ENCODE data around the gene ITPA. TPM values are rescaled to one million over a fixed set of nuclear protein-coding genes. Genes with fewer than 3 reads are reported as not detected.

ITPA gene
- total RNA-seq, 3 donors from 2014 or later, result 35.2 to 43.6 (median 39.1) TPM

- Histone ChIP-seq H3K4me1 (no peaks in the 10 kb centered on the region), H3K4me3 (no peak overlapping the region), H3K36me3 (no peaks in the 10 kb centered on the region), H3K9me3 (no peaks in the 10 kb centered on the region), H3K27ac (no peak overlapping the region), H3K27me3 (no peaks in the 10 kb centered on the region)
- DNase-seq (ENCODE audit: low spot score in 2 of 2), result no peak
- TF ChIP-seq, protein P1, sequence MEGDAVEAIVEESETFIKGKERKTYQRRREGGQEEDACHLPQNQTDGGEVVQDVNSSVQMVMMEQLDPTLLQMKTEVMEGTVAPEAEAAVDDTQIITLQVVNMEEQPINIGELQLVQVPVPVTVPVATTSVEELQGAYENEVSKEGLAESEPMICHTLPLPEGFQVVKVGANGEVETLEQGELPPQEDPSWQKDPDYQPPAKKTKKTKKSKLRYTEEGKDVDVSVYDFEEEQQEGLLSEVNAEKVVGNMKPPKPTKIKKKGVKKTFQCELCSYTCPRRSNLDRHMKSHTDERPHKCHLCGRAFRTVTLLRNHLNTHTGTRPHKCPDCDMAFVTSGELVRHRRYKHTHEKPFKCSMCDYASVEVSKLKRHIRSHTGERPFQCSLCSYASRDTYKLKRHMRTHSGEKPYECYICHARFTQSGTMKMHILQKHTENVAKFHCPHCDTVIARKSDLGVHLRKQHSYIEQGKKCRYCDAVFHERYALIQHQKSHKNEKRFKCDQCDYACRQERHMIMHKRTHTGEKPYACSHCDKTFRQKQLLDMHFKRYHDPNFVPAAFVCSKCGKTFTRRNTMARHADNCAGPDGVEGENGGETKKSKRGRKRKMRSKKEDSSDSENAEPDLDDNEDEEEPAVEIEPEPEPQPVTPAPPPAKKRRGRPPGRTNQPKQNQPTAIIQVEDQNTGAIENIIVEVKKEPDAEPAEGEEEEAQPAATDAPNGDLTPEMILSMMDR (IDR thresholded peaks at IDR 0.05), result no peak
- TF ChIP-seq POLR2A (IDR thresholded peaks at IDR 0.05) (no peak), POLR2AphosphoS5 (IDR thresholded peaks at IDR 0.05) (no peak)
- intact Hi-C loops (cut with DNase I; ENCODE audit: low total_unique reads), result no loop called here
These were observed 18.8 kb downstream of the ITPA start for GRCh38 chr20:3227936-3228749.

DNA sequence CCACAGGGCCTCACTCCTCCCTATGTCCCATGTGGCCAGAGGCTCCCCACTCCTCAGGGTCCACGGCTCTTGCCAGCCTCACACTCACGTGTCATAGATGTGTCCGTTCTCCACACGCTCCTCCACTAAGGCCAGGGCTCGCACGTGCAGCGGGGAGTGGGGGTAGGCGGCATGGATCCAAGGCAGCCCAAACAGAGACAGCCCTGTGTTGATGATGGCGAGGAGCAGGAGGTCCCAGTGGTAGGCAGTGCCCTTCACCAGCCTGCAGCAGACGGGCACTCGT is 19.4 kb downstream of the ITPA start:
- Histone ChIP-seq H3K4me3 (no peak overlapping the region), H3K27ac (no peak overlapping the region), H3K9me3 (no peaks in the 10 kb centered on the region), H3K4me1 (no peaks in the 10 kb centered on the region), H3K27me3 (no peaks in the 10 kb centered on the region), H3K36me3 (no peaks in the 10 kb centered on the region)
- TF ChIP-seq POLR2AphosphoS5 (IDR thresholded peaks at IDR 0.05) (no peak), POLR2A (IDR thresholded peaks at IDR 0.05) (no peak)
- TF ChIP-seq, protein P1 (IDR thresholded peaks at IDR 0.05), result no peak
- DNase-seq (ENCODE audit: low spot score in 2 of 2), result no peak
- intact Hi-C loops (cut with DNase I; ENCODE audit: low total_unique reads), result no loop called here

GRCh38 chr20:3229158-3229557 is 19.9 kb downstream of the ITPA start:
- Histone ChIP-seq H3K4me3 (no peak overlapping the region), H3K4me1 (no peaks in the 10 kb centered on the region), H3K36me3 (no peaks in the 10 kb centered on the region), H3K27ac (no peak overlapping the region), H3K9me3 (no peaks in the 10 kb centered on the region), H3K27me3 (no peaks in the 10 kb centered on the region)
- DNase-seq (ENCODE audit: low spot score in 2 of 2), result no peak
- intact Hi-C loops (cut with DNase I; ENCODE audit: low total_unique reads), result no loop called here
- TF ChIP-seq, protein P1 (IDR thresholded peaks at IDR 0.05), result no peak
- no peak for TF ChIP-seq POLR2AphosphoS5 (IDR thresholded peaks at IDR 0.05)
- no peak for TF ChIP-seq POLR2A (IDR thresholded peaks at IDR 0.05)

- H3K4me3 ChIP-seq, result no peak overlapping the region
- TF ChIP-seq, protein P1 (IDR thresholded peaks at IDR 0.05), result no peak
- TF ChIP-seq POLR2AphosphoS5 (IDR thresholded peaks at IDR 0.05) (no peak), POLR2A (IDR thresholded peaks at IDR 0.05) (no peak)
- DNase-seq (ENCODE audit: low spot score in 2 of 2), result no peak
- intact Hi-C loops (cut with DNase I; ENCODE audit: low total_unique reads), result no loop called here
- no peaks in the 10 kb centered on the region for H3K27me3 ChIP-seq
- no peaks in the 10 kb centered on the region for H3K36me3 ChIP-seq
- H3K9me3 ChIP-seq, result no peaks in the 10 kb centered on the region
- no peak overlapping the region for H3K27ac ChIP-seq
- no peaks in the 10 kb centered on the region for H3K4me1 ChIP-seq
These were observed 20.5 kb downstream of the ITPA start for GRCh38 chr20:3229798-3230197.

- no peaks in the 10 kb centered on the region for H3K9me3 ChIP-seq
- no peak overlapping the region for H3K27ac ChIP-seq
- no peaks in the 10 kb centered on the region for H3K4me1 ChIP-seq
- no peaks in the 10 kb centered on the region for H3K27me3 ChIP-seq
- DNase-seq (ENCODE audit: low spot score in 2 of 2), result no peak
- no peak overlapping the region for H3K4me3 ChIP-seq
- intact Hi-C loops (cut with DNase I; ENCODE audit: low total_unique reads), result no loop called here
- TF ChIP-seq POLR2AphosphoS5 (IDR thresholded peaks at IDR 0.05), result no peak
- TF ChIP-seq, protein P1 (IDR thresholded peaks at IDR 0.05), result no peak
- no peak for TF ChIP-seq POLR2A (IDR thresholded peaks at IDR 0.05)
- no peaks in the 10 kb centered on the region for H3K36me3 ChIP-seq
These were observed 21.8 kb downstream of the ITPA start for GRCh38 chr20:3231116-3231515.
